ENCODE results near the gene CIB1.

DNA sequence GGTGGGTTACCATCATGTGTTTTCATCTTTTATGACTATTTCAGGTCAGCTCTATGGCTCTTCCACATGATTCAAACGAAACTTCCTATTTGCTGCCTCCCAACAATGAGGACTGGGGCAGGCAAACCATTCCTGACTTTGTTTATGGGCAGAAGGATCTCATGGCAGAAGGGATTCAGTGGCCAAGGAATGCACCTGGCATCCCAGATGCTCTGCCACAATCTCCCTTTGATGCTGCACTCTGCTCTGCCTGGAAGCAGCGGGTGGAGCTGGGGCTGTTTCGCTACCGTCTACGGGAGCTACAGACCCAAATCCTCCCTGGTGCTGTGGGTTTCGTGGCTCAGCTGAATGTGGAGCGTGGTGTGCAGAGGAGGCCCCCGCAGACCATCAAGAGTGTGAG, 7.1 kb upstream of the CIB1 start:
- TF ChIP-seq, protein P1, sequence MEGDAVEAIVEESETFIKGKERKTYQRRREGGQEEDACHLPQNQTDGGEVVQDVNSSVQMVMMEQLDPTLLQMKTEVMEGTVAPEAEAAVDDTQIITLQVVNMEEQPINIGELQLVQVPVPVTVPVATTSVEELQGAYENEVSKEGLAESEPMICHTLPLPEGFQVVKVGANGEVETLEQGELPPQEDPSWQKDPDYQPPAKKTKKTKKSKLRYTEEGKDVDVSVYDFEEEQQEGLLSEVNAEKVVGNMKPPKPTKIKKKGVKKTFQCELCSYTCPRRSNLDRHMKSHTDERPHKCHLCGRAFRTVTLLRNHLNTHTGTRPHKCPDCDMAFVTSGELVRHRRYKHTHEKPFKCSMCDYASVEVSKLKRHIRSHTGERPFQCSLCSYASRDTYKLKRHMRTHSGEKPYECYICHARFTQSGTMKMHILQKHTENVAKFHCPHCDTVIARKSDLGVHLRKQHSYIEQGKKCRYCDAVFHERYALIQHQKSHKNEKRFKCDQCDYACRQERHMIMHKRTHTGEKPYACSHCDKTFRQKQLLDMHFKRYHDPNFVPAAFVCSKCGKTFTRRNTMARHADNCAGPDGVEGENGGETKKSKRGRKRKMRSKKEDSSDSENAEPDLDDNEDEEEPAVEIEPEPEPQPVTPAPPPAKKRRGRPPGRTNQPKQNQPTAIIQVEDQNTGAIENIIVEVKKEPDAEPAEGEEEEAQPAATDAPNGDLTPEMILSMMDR (IDR thresholded peaks at IDR 0.05) = no peak
- TF ChIP-seq POLR2A (IDR thresholded peaks at IDR 0.05) (no peak), POLR2AphosphoS5 (IDR thresholded peaks at IDR 0.05) (no peak)

Data from breast epithelium (tissue), 3 donors.